Measurements from ENCODE around the gene SLC10A6. TPM values are rescaled to one million over a fixed set of nuclear protein-coding genes. Genes with fewer than 3 reads are reported as not detected.

The SLC10A6 gene
- total and polyA plus RNA-seq, 4 donors, result 0.05 to 0.25 TPM; not detected in 2

DNA sequence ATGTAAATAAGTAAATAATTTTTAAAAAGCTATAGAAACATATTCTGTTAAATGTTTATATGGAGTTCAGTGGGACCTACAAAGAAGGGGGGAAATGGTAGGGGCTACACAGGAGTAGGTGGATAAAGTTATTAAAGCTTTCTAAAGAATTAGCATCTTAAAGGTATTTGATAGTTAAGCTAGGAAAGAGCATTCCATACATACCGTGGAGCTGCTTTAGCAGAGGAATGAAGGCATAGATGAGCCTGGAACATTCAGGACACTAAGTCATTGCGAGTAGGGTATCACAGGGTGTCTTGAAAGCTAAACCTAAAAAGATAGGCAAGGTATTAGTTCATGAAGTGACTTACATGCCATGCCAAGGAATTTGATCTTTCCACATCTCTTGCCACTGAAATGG, 60.4 kb downstream of the SLC10A6 start (continued):
- TF ChIP-seq NR2F2 (IDR thresholded peaks at IDR 0.05), result no peak

DNA sequence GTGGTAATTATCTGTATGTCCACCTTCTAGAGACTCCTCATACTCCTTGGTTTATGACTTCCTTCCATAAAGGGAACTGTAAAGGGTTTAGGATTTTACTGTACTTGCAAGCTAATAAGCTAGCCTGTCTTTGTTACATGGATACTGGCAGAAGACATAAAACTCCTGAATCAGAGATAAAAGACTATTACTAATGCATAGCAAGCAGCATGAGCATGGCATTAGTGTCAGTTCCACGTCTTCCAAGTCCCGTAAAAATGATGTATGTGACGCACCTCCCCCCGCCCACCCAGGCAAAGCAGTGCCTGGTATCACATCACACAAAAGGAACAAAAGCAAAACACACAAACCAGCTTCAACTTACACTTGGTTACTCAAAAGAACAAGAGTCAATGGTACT, 71.0 kb downstream of the SLC10A6 start:
- 88% methylated on average over 4 of the region's 4 CpGs for WGBS
- Histone ChIP-seq H3K4me3 (ENCODE audit: low read depth in 1 of 3, low read length in 3 of 3) (no peak overlapping the region), H3K27me3 (ENCODE audit: control insufficient read depth in 4 of 4, insufficient read depth in 4 of 4, low read length in 3 of 4) (no peaks in the 10 kb centered on the region), H3K9ac (ENCODE audit: low read depth in 1 of 2, low read length in 2 of 2) (no peak overlapping the region), H3K9me3 (ENCODE audit: control insufficient read depth in 4 of 4, low read length in 3 of 4) (no peaks in the 10 kb centered on the region), H3K27ac (ENCODE audit: low read depth in 1 of 2, low read length in 2 of 2) (no peak overlapping the region), H3K36me3 (ENCODE audit: control insufficient read depth in 4 of 4, insufficient read depth in 3 of 4, low read depth in 1 of 4, low read length in 3 of 4) (no peaks in the 10 kb centered on the region), H3K4me1 (ENCODE audit: control insufficient read depth in 4 of 4, insufficient read depth in 4 of 4, low read length in 3 of 4) (no peaks in the 10 kb centered on the region)
- TF ChIP-seq, protein P1, sequence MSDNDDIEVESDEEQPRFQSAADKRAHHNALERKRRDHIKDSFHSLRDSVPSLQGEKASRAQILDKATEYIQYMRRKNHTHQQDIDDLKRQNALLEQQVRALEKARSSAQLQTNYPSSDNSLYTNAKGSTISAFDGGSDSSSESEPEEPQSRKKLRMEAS (IDR thresholded peaks at IDR 0.05), result no peak
- TF ChIP-seq RXRA (IDR thresholded peaks at IDR 0.05) (no peak), FOXA2 (IDR thresholded peaks at IDR 0.05) (no peak), GABPA (IDR thresholded peaks at IDR 0.05 in 1 of 2, conservative IDR thresholded peaks at IDR 0.05 in 1 of 2) (no peak), EGR1 (IDR thresholded peaks at IDR 0.05; ENCODE audit: low read depth in 2 of 2) (no peak), TAF1 (conservative IDR thresholded peaks at IDR 0.05) (no peak), RAD21 (IDR thresholded peaks at IDR 0.05) (no peak), HNF4G (IDR thresholded peaks at IDR 0.05) (no peak), NR2F2 (IDR thresholded peaks at IDR 0.05) (no peak), SP1 (IDR thresholded peaks at IDR 0.05) (no peak), FOXA1 (IDR thresholded peaks at IDR 0.05) (no peak), YY1 (IDR thresholded peaks at IDR 0.05) (no peak), HNF4A (conservative IDR thresholded peaks at IDR 0.05) (no peak), JUND (IDR thresholded peaks at IDR 0.05) (no peak)
- TF ChIP-seq, protein P2, sequence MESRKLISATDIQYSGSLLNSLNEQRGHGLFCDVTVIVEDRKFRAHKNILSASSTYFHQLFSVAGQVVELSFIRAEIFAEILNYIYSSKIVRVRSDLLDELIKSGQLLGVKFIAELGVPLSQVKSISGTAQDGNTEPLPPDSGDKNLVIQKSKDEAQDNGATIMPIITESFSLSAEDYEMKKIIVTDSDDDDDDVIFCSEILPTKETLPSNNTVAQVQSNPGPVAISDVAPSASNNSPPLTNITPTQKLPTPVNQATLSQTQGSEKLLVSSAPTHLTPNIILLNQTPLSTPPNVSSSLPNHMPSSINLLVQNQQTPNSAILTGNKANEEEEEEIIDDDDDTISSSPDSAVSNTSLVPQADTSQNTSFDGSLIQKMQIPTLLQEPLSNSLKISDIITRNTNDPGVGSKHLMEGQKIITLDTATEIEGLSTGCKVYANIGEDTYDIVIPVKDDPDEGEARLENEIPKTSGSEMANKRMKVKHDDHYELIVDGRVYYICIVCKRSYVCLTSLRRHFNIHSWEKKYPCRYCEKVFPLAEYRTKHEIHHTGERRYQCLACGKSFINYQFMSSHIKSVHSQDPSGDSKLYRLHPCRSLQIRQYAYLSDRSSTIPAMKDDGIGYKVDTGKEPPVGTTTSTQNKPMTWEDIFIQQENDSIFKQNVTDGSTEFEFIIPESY (IDR thresholded peaks at IDR 0.05), result no peak
- TF ChIP-seq, protein P3, sequence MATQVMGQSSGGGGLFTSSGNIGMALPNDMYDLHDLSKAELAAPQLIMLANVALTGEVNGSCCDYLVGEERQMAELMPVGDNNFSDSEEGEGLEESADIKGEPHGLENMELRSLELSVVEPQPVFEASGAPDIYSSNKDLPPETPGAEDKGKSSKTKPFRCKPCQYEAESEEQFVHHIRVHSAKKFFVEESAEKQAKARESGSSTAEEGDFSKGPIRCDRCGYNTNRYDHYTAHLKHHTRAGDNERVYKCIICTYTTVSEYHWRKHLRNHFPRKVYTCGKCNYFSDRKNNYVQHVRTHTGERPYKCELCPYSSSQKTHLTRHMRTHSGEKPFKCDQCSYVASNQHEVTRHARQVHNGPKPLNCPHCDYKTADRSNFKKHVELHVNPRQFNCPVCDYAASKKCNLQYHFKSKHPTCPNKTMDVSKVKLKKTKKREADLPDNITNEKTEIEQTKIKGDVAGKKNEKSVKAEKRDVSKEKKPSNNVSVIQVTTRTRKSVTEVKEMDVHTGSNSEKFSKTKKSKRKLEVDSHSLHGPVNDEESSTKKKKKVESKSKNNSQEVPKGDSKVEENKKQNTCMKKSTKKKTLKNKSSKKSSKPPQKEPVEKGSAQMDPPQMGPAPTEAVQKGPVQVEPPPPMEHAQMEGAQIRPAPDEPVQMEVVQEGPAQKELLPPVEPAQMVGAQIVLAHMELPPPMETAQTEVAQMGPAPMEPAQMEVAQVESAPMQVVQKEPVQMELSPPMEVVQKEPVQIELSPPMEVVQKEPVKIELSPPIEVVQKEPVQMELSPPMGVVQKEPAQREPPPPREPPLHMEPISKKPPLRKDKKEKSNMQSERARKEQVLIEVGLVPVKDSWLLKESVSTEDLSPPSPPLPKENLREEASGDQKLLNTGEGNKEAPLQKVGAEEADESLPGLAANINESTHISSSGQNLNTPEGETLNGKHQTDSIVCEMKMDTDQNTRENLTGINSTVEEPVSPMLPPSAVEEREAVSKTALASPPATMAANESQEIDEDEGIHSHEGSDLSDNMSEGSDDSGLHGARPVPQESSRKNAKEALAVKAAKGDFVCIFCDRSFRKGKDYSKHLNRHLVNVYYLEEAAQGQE (IDR thresholded peaks at IDR 0.05), result no peak
- TF ChIP-seq, protein P4, sequence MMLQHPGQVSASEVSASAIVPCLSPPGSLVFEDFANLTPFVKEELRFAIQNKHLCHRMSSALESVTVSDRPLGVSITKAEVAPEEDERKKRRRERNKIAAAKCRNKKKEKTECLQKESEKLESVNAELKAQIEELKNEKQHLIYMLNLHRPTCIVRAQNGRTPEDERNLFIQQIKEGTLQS (IDR thresholded peaks at IDR 0.05), result no peak
- no peak for DNase-seq (ENCODE audit: low spot score)

DNA sequence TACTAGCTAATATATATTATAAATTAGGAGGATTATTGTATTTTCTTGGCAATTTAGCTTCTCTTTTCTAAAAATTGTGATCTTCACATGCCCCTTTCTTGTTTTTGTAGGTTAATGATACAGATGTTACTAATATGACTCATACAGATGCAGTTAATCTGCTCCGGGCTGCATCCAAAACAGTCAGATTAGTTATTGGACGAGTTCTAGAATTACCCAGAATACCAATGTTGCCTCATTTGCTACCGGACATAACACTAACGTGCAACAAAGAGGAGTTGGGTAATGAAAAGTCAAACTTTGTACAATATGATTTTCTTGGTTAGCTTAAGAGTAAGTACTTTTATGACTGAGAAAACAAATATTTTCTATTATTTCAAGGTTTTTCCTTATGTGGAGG, 74.1 kb downstream of the SLC10A6 start:
- WGBS, result 88% methylated on average over 4 of the region's 4 CpGs
- Histone ChIP-seq H3K9ac (ENCODE audit: low read depth in 1 of 2, low read length in 2 of 2) (no peak overlapping the region), H3K27me3 (ENCODE audit: control insufficient read depth in 4 of 4, insufficient read depth in 4 of 4, low read length in 3 of 4) (no peaks in the 10 kb centered on the region), H3K4me1 (ENCODE audit: control insufficient read depth in 4 of 4, insufficient read depth in 4 of 4, low read length in 3 of 4) (no peaks in the 10 kb centered on the region), H3K4me3 (ENCODE audit: low read depth in 1 of 3, low read length in 3 of 3) (no peak overlapping the region), H3K27ac (ENCODE audit: low read depth in 1 of 2, low read length in 2 of 2) (no peak overlapping the region), H3K36me3 (ENCODE audit: control insufficient read depth in 4 of 4, insufficient read depth in 3 of 4, low read depth in 1 of 4, low read length in 3 of 4) (no peaks in the 10 kb centered on the region), H3K9me3 (ENCODE audit: control insufficient read depth in 4 of 4, low read length in 3 of 4) (no peaks in the 10 kb centered on the region)
- DNase-seq (ENCODE audit: low spot score), result no peak
- TF ChIP-seq EGR1 (IDR thresholded peaks at IDR 0.05; ENCODE audit: low read depth in 2 of 2) (no peak), JUND (IDR thresholded peaks at IDR 0.05) (no peak), YY1 (IDR thresholded peaks at IDR 0.05) (no peak), SP1 (IDR thresholded peaks at IDR 0.05) (no peak)
- TF ChIP-seq, protein P1 (IDR thresholded peaks at IDR 0.05), result no peak
- TF ChIP-seq, protein P2 (IDR thresholded peaks at IDR 0.05), result no peak
